Calu3 (cell line): ENCODE data around the gene FAM3C. TPM values are rescaled to one million over a fixed set of nuclear protein-coding genes. Genes with fewer than 3 reads are reported as not detected.

ENCODE experiments used
- BruUV-seq: library from RNA; stranded (reverse); fragments of 400-500 nt; replicated peaks from 2 replicates; lab custom pipeline; 2021; lab: Mats Ljungman, UMichigan
- CTCF ChIA-PET: fragments of 300-600 bp; sonication (Branson Sonifier 250); formaldehyde crosslinking; loops from one replicate; lab custom pipeline; 2022; ENCODE audit warnings: antibody characterized with exemption; lab: Charles Lee
- DNase-seq: peaks from one replicate; pipeline ENCODE4 v3.0.0; 2022
- H3K27ac Mint-ChIP-seq: one replicate; pipeline ENCODE4 v1.8.0; 2022; ENCODE audit warnings: mixed read lengths; ENCODE audit not compliant: unreplicated experiment
- H3K27me3 Mint-ChIP-seq: one replicate; pipeline ENCODE4 v1.8.0; 2022; ENCODE audit warnings: mixed read lengths; ENCODE audit not compliant: unreplicated experiment
- H3K36me3 Mint-ChIP-seq: one replicate; pipeline ENCODE4 v1.8.0; 2022; ENCODE audit warnings: mild to moderate bottlenecking, moderate library complexity, mixed read lengths; ENCODE audit not compliant: insufficient read depth, unreplicated experiment
- H3K4me1 Mint-ChIP-seq: one replicate; pipeline ENCODE4 v1.8.0; 2022; ENCODE audit warnings: mild to moderate bottlenecking, low read depth, mixed read lengths; ENCODE audit not compliant: unreplicated experiment
- H3K4me3 Mint-ChIP-seq: one replicate; pipeline ENCODE4 v1.8.0; 2022; ENCODE audit warnings: mild to moderate bottlenecking, low read depth, moderate library complexity, mixed read lengths; ENCODE audit not compliant: unreplicated experiment
- H3K9me3 Mint-ChIP-seq: one replicate; pipeline ENCODE4 v1.8.0; 2022; ENCODE audit warnings: low read depth, mixed read lengths; ENCODE audit not compliant: unreplicated experiment
- CTCF ChIP-seq: fragments of 200-600 bp; IDR thresholded peaks from one replicate; pipeline ENCODE4 v1.8.0; 2022; ENCODE audit warnings: antibody characterized with exemption; ENCODE audit not compliant: unreplicated experiment
- intact Hi-C: fragments of 100-400 bp; cut with micrococcal nuclease; formaldehyde crosslinking; loops from one replicate; pipeline ENCODE4 v1.10.0; 2022; ENCODE audit not compliant: unreplicated experiment
- total RNA-seq: library from RNA; stranded (reverse); gene quantifications from 2 replicates; pipeline ENCODE4 v1.2.3, GENCODE V29; 2022

FAM3C gene
- total RNA-seq, 1 experiment from 2014 or later, result 206 TPM

- CTCF ChIA-PET, result no interaction called here
- no peak for DNase-seq
- H3K4me1 Mint-ChIP-seq, result peaks cover 20% of the 10 kb centered on the region
- H3K36me3 Mint-ChIP-seq, result no peaks in the 10 kb centered on the region
- no peak overlapping the region for H3K4me3 Mint-ChIP-seq
- no peaks in the 10 kb centered on the region for H3K9me3 Mint-ChIP-seq
- H3K27ac Mint-ChIP-seq, result no peak overlapping the region
- intact Hi-C loops, result no loop called here
- no peak for TF ChIP-seq CTCF
- no TSS peak for BruUV-seq
- no peaks in the 10 kb centered on the region for H3K27me3 Mint-ChIP-seq
Measured at GRCh38 chr7:121401896-121402295, 5.8 kb upstream of the FAM3C start.

- no peaks in the 10 kb centered on the region for H3K27me3 Mint-ChIP-seq
- DNase-seq, result peak; percentile 48
- peaks cover 11% of the 10 kb centered on the region for H3K4me1 Mint-ChIP-seq
- TF ChIP-seq CTCF, result peak; percentile 27
- intact Hi-C loops, result loop anchor here (5.0 kb wide), 1 partner anchor 39 kb away; no protein-coding TSS in a partner anchor
- BruUV-seq, result no TSS peak
- peaks cover 34% of the 10 kb centered on the region for H3K36me3 Mint-ChIP-seq
- peak overlapping the region; percentile 72 for H3K27ac Mint-ChIP-seq
- peak overlapping the region; percentile 53 for H3K4me3 Mint-ChIP-seq
- CTCF ChIA-PET, result interaction anchor here (0.6 to 2.1 kb wide), 11 partner anchors 9 to 596 kb away, joined by 3 to 11 read pairs (median 5); no protein-coding TSS in a partner anchor
- H3K9me3 Mint-ChIP-seq, result no peaks in the 10 kb centered on the region
Measured at GRCh38 chr7:121398246-121398645, 2.1 kb upstream of the FAM3C start.

DNA sequence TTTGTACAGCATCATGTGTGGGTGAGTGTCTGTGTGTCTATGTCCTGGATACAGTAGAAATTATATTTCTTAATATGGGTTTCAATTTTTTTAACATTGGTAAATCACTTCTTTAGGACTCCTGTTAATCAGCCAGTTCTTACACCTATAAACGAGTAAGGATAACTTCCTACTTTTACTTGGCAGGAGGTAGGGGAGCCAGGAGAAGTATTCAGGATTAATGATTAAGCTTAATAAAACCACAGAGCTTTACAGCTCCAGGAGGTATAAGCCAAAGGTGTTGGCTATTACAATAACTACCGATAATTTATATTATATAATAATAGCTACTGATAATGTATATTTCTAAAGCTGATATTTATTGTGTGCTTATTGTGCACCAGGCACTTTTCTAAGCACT, 1.7 kb upstream of the FAM3C start:
- H3K27ac Mint-ChIP-seq, result peak overlapping the region; percentile 72

GRCh38 chr7:121397361-121397760, 1.3 kb upstream of the FAM3C start:
- Mint-ChIP-seq H3K27me3 (no peaks in the 10 kb centered on the region), H3K9me3 (peaks cover 2% of the 10 kb centered on the region), H3K4me1 (peaks cover 18% of the 10 kb centered on the region), H3K36me3 (peaks cover 42% of the 10 kb centered on the region), H3K27ac (peak overlapping the region; percentile 72), H3K4me3 (no peak overlapping the region)
- no peak for TF ChIP-seq CTCF
- no TSS peak for BruUV-seq
- CTCF ChIA-PET, result interaction anchor here (0.6 to 2.1 kb wide), 8 partner anchors 10 to 188 kb away, joined by 4 to 11 read pairs (median 7); no protein-coding TSS in a partner anchor
- intact Hi-C loops, result loop anchor here (2.0 to 5.0 kb wide), 2 partner anchors 31 to 40 kb away; no protein-coding TSS in a partner anchor
- DNase-seq, result no peak

More for the DNA sequence above, 1.7 kb upstream of the FAM3C start:
- peaks cover 14% of the 10 kb centered on the region for H3K4me1 Mint-ChIP-seq
- TF ChIP-seq CTCF, result no peak
- H3K27me3 Mint-ChIP-seq, result no peaks in the 10 kb centered on the region
- intact Hi-C loops, result loop anchor here (2.0 to 5.0 kb wide), 2 partner anchors 31 to 39 kb away; no protein-coding TSS in a partner anchor
- H3K9me3 Mint-ChIP-seq, result peaks cover under 1% of the 10 kb centered on the region
- no peak for DNase-seq
- H3K36me3 Mint-ChIP-seq, result peaks cover 38% of the 10 kb centered on the region
- BruUV-seq, result no TSS peak
- CTCF ChIA-PET, result interaction anchor here (0.7 to 2.1 kb wide), 10 partner anchors 10 to 597 kb away, joined by 3 to 11 read pairs (median 6); no protein-coding TSS in a partner anchor
- peak overlapping the region; percentile 53 for H3K4me3 Mint-ChIP-seq
